ENCODE results near the gene PSMD6. TPM values are rescaled to one million over a fixed set of nuclear protein-coding genes. Genes with fewer than 3 reads are reported as not detected.

Gene PSMD6
- polyA plus RNA-seq, 4 donors = 51.4 to 65.2 (median 56.0) TPM

- H3K27ac ChIP-seq (ENCODE audit: low read depth in 1 of 3, low read length in 2 of 3) = no peak overlapping the region
- DNase-seq (no peak), FAIRE-seq (no peak)
- H3K36me3 ChIP-seq (ENCODE audit: control insufficient read depth in 3 of 3, insufficient read depth in 2 of 3, low read depth in 1 of 3, low read length in 3 of 3) = peaks cover 19 to 37% (median 32%) of the 10 kb centered on the region in 3 donors
- no peak overlapping the region for H3K4me3 ChIP-seq (ENCODE audit: low read depth in 1 of 3, low read length in 3 of 3)
- no peaks in the 10 kb centered on the region for H3K27me3 ChIP-seq (ENCODE audit: control insufficient read depth in 3 of 3, insufficient read depth in 3 of 3, low read length in 3 of 3)
- WGBS, 3 donors = 85 to 91% (median 88%) methylated on average over 10 of the region's 10 CpGs
- H3K9me3 ChIP-seq (ENCODE audit: control insufficient read depth in 2 of 2, insufficient read depth in 1 of 2, low read depth in 1 of 2, low read length in 1 of 2) = no peaks in the 10 kb centered on the region
- H3K4me1 ChIP-seq (ENCODE audit: control insufficient read depth in 3 of 3, insufficient read depth in 2 of 3, low read depth in 1 of 3, low read length in 2 of 3) = no peaks in the 10 kb centered on the region
Observed at GRCh38 chr3:63998852-63999754, 24.2 kb downstream of the PSMD6 start.

GRCh38 chr3:63995086-63995485 is 28.2 kb downstream of the PSMD6 start:
- no peak for FAIRE-seq
- Histone ChIP-seq H3K4me3 (ENCODE audit: low read depth in 1 of 3, low read length in 3 of 3) (no peak overlapping the region), H3K36me3 (ENCODE audit: control insufficient read depth in 3 of 3, insufficient read depth in 2 of 3, low read depth in 1 of 3, low read length in 3 of 3) (peaks cover 18 to 57% (median 40%) of the 10 kb centered on the region in 3 donors), H3K27ac (ENCODE audit: low read depth in 1 of 3, low read length in 2 of 3) (no peak overlapping the region), H3K9me3 (ENCODE audit: control insufficient read depth in 2 of 2, insufficient read depth in 1 of 2, low read depth in 1 of 2, low read length in 1 of 2) (no peaks in the 10 kb centered on the region), H3K4me1 (ENCODE audit: control insufficient read depth in 3 of 3, insufficient read depth in 2 of 3, low read depth in 1 of 3, low read length in 2 of 3) (no peaks in the 10 kb centered on the region), H3K27me3 (ENCODE audit: control insufficient read depth in 3 of 3, insufficient read depth in 3 of 3, low read length in 3 of 3) (no peaks in the 10 kb centered on the region)
- no peak for DNase-seq
- WGBS, 3 donors = 85 to 95% (median 90%) methylated on average over 5 of the region's 5 CpGs

- no peak overlapping the region for H3K4me3 ChIP-seq (ENCODE audit: low read depth in 1 of 3, low read length in 3 of 3)
- no peaks in the 10 kb centered on the region for H3K27me3 ChIP-seq (ENCODE audit: control insufficient read depth in 3 of 3, insufficient read depth in 3 of 3, low read length in 3 of 3)
- WGBS, 3 donors = 36 to 41% (median 36%) methylated on average over 3 of the region's 3 CpGs
- no peaks in the 10 kb centered on the region for H3K4me1 ChIP-seq (ENCODE audit: control insufficient read depth in 3 of 3, insufficient read depth in 2 of 3, low read depth in 1 of 3, low read length in 2 of 3)
- no peaks in the 10 kb centered on the region for H3K9me3 ChIP-seq (ENCODE audit: control insufficient read depth in 2 of 2, insufficient read depth in 1 of 2, low read depth in 1 of 2, low read length in 1 of 2)
- no peak for FAIRE-seq
- H3K27ac ChIP-seq (ENCODE audit: low read depth in 1 of 3, low read length in 2 of 3) = no peak overlapping the region
- peak; percentile 76 to 77 for DNase-seq
- peaks cover 24 to 58% (median 45%) of the 10 kb centered on the region in 3 donors for H3K36me3 ChIP-seq (ENCODE audit: control insufficient read depth in 3 of 3, insufficient read depth in 2 of 3, low read depth in 1 of 3, low read length in 3 of 3)
Observed at GRCh38 chr3:63993653-63994079, 29.6 kb downstream of the PSMD6 start.

GRCh38 chr3:63992516-63993209 is 30.6 kb downstream of the PSMD6 start:
- FAIRE-seq = no peak
- no peak for DNase-seq
- no peaks in the 10 kb centered on the region for H3K4me1 ChIP-seq (ENCODE audit: control insufficient read depth in 3 of 3, insufficient read depth in 2 of 3, low read depth in 1 of 3, low read length in 2 of 3)
- H3K27me3 ChIP-seq (ENCODE audit: control insufficient read depth in 3 of 3, insufficient read depth in 3 of 3, low read length in 3 of 3) = no peaks in the 10 kb centered on the region
- peaks cover 31 to 58% (median 49%) of the 10 kb centered on the region in 3 donors for H3K36me3 ChIP-seq (ENCODE audit: control insufficient read depth in 3 of 3, insufficient read depth in 2 of 3, low read depth in 1 of 3, low read length in 3 of 3)
- H3K27ac ChIP-seq (ENCODE audit: low read depth in 1 of 3, low read length in 2 of 3) = no peak overlapping the region
- H3K4me3 ChIP-seq (ENCODE audit: low read depth in 1 of 3, low read length in 3 of 3) = no peak overlapping the region
- 80 to 86% (median 85%) methylated on average over 5 of the region's 5 CpGs for WGBS, 3 donors
- H3K9me3 ChIP-seq (ENCODE audit: control insufficient read depth in 2 of 2, insufficient read depth in 1 of 2, low read depth in 1 of 2, low read length in 1 of 2) = no peaks in the 10 kb centered on the region

- Histone ChIP-seq H3K27me3 (ENCODE audit: control insufficient read depth in 3 of 3, insufficient read depth in 3 of 3, low read length in 3 of 3) (no peaks in the 10 kb centered on the region), H3K27ac (ENCODE audit: low read depth in 1 of 3, low read length in 2 of 3) (no peak overlapping the region), H3K9me3 (ENCODE audit: control insufficient read depth in 2 of 2, insufficient read depth in 1 of 2, low read depth in 1 of 2, low read length in 1 of 2) (no peaks in the 10 kb centered on the region), H3K36me3 (ENCODE audit: control insufficient read depth in 3 of 3, insufficient read depth in 2 of 3, low read depth in 1 of 3, low read length in 3 of 3) (peaks cover 31 to 54% (median 44%) of the 10 kb centered on the region in 3 donors), H3K4me3 (ENCODE audit: low read depth in 1 of 3, low read length in 3 of 3) (no peak overlapping the region), H3K4me1 (ENCODE audit: control insufficient read depth in 3 of 3, insufficient read depth in 2 of 3, low read depth in 1 of 3, low read length in 2 of 3) (no peaks in the 10 kb centered on the region)
- no peak for FAIRE-seq
- no peak for DNase-seq
- WGBS, 3 donors = 94 to 98% (median 97%) methylated on average over 3 of the region's 3 CpGs
Observed at GRCh38 chr3:63991666-63992065, 31.6 kb downstream of the PSMD6 start.

- H3K27ac ChIP-seq (ENCODE audit: low read depth in 1 of 3, low read length in 2 of 3) = no peak overlapping the region
Observed at GRCh38 chr3:63990733-63991132, 32.6 kb downstream of the PSMD6 start.

GRCh38 chr3:63990204-63990603 is 33.1 kb downstream of the PSMD6 start:
- no peaks in the 10 kb centered on the region for H3K4me1 ChIP-seq (ENCODE audit: control insufficient read depth in 3 of 3, insufficient read depth in 2 of 3, low read depth in 1 of 3, low read length in 2 of 3)
- no peak for FAIRE-seq
- H3K36me3 ChIP-seq (ENCODE audit: control insufficient read depth in 3 of 3, insufficient read depth in 2 of 3, low read depth in 1 of 3, low read length in 3 of 3) = peaks cover 30 to 46% (median 32%) of the 10 kb centered on the region in 3 donors
- no peaks in the 10 kb centered on the region for H3K9me3 ChIP-seq (ENCODE audit: control insufficient read depth in 2 of 2, insufficient read depth in 1 of 2, low read depth in 1 of 2, low read length in 1 of 2)
- no peak overlapping the region for H3K27ac ChIP-seq (ENCODE audit: low read depth in 1 of 3, low read length in 2 of 3)
- no peak overlapping the region for H3K4me3 ChIP-seq (ENCODE audit: low read depth in 1 of 3, low read length in 3 of 3)
- no peak for DNase-seq
- 94 to 96% (median 96%) methylated on average over 14 of the region's 14 CpGs for WGBS, 3 donors
- H3K27me3 ChIP-seq (ENCODE audit: control insufficient read depth in 3 of 3, insufficient read depth in 3 of 3, low read length in 3 of 3) = no peaks in the 10 kb centered on the region

More at GRCh38 chr3:63990733-63991132, 32.6 kb downstream of the PSMD6 start:
- peaks cover 35 to 48% (median 36%) of the 10 kb centered on the region in 3 donors for H3K36me3 ChIP-seq (ENCODE audit: control insufficient read depth in 3 of 3, insufficient read depth in 2 of 3, low read depth in 1 of 3, low read length in 3 of 3)
- no peak overlapping the region for H3K4me3 ChIP-seq (ENCODE audit: low read depth in 1 of 3, low read length in 3 of 3)
- DNase-seq (no peak), FAIRE-seq (no peak)
- no peaks in the 10 kb centered on the region for H3K4me1 ChIP-seq (ENCODE audit: control insufficient read depth in 3 of 3, insufficient read depth in 2 of 3, low read depth in 1 of 3, low read length in 2 of 3)
- H3K27me3 ChIP-seq (ENCODE audit: control insufficient read depth in 3 of 3, insufficient read depth in 3 of 3, low read length in 3 of 3) = no peaks in the 10 kb centered on the region
- no peaks in the 10 kb centered on the region for H3K9me3 ChIP-seq (ENCODE audit: control insufficient read depth in 2 of 2, insufficient read depth in 1 of 2, low read depth in 1 of 2, low read length in 1 of 2)
- 32 to 74% (median 65%) methylated on average over 5 of the region's 5 CpGs for WGBS, 3 donors

GRCh38 chr3:63988943-63989342 is 34.4 kb downstream of the PSMD6 start:
- no peaks in the 10 kb centered on the region for H3K9me3 ChIP-seq (ENCODE audit: control insufficient read depth in 2 of 2, insufficient read depth in 1 of 2, low read depth in 1 of 2, low read length in 1 of 2)
- H3K27me3 ChIP-seq (ENCODE audit: control insufficient read depth in 3 of 3, insufficient read depth in 3 of 3, low read length in 3 of 3) = no peaks in the 10 kb centered on the region
- WGBS, 3 donors = 73 to 85% (median 84%) methylated on average over 4 of the region's 4 CpGs
- no peak overlapping the region for H3K27ac ChIP-seq (ENCODE audit: low read depth in 1 of 3, low read length in 2 of 3)
- FAIRE-seq (no peak), DNase-seq (no peak)
- no peaks in the 10 kb centered on the region for H3K4me1 ChIP-seq (ENCODE audit: control insufficient read depth in 3 of 3, insufficient read depth in 2 of 3, low read depth in 1 of 3, low read length in 2 of 3)
- no peak overlapping the region for H3K4me3 ChIP-seq (ENCODE audit: low read depth in 1 of 3, low read length in 3 of 3)
- peaks cover 24 to 39% (median 27%) of the 10 kb centered on the region in 3 donors for H3K36me3 ChIP-seq (ENCODE audit: control insufficient read depth in 3 of 3, insufficient read depth in 2 of 3, low read depth in 1 of 3, low read length in 3 of 3)
